ENCODE data around the gene MEG3. TPM values are rescaled to one million over a fixed set of nuclear protein-coding genes. Genes with fewer than 3 reads are reported as not detected.

The MEG3 gene
- total RNA-seq, 4 donors from 2014 or later: 34.9 to 169 (median 117) TPM

DNA sequence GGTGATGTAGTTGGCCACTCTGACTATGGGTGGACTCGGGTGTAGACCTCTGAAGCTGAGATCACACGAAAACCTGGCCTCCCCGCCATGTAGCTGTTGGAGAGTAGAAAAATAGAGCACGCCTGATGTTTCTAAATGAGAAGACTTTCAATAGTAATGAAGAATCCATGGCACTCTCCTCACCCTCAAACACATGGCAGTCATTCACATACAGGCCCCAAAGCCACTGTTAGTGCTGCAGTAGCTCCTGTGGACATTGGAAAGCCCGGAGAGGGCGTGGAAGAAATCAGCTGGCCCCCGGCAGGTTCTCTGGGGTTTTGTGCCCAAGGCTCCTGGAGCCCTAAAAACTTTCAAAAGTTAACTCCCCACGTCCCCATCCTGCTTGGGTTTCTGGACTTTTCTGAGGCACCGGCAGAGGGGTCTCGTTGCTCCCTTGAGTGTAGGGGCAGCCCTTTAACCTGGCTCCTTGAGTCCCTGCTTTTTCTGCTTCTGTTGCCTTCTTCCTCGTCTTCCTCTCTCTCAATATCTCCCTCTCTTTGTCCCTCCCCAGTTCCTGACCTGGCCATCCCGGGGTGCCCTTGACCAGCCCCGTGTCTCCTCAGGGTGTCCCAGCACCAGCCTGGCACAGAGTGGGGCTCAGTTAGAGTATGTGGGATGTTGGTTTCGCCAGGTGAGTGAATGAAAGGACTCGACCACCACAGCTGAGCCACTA is 8.3 kb downstream of the MEG3 start:
- TF ChIP-seq, protein P1, sequence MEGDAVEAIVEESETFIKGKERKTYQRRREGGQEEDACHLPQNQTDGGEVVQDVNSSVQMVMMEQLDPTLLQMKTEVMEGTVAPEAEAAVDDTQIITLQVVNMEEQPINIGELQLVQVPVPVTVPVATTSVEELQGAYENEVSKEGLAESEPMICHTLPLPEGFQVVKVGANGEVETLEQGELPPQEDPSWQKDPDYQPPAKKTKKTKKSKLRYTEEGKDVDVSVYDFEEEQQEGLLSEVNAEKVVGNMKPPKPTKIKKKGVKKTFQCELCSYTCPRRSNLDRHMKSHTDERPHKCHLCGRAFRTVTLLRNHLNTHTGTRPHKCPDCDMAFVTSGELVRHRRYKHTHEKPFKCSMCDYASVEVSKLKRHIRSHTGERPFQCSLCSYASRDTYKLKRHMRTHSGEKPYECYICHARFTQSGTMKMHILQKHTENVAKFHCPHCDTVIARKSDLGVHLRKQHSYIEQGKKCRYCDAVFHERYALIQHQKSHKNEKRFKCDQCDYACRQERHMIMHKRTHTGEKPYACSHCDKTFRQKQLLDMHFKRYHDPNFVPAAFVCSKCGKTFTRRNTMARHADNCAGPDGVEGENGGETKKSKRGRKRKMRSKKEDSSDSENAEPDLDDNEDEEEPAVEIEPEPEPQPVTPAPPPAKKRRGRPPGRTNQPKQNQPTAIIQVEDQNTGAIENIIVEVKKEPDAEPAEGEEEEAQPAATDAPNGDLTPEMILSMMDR (IDR thresholded peaks at IDR 0.05): no peak
- ATAC-seq (ENCODE audit: low FRiP score): no peak

DNA sequence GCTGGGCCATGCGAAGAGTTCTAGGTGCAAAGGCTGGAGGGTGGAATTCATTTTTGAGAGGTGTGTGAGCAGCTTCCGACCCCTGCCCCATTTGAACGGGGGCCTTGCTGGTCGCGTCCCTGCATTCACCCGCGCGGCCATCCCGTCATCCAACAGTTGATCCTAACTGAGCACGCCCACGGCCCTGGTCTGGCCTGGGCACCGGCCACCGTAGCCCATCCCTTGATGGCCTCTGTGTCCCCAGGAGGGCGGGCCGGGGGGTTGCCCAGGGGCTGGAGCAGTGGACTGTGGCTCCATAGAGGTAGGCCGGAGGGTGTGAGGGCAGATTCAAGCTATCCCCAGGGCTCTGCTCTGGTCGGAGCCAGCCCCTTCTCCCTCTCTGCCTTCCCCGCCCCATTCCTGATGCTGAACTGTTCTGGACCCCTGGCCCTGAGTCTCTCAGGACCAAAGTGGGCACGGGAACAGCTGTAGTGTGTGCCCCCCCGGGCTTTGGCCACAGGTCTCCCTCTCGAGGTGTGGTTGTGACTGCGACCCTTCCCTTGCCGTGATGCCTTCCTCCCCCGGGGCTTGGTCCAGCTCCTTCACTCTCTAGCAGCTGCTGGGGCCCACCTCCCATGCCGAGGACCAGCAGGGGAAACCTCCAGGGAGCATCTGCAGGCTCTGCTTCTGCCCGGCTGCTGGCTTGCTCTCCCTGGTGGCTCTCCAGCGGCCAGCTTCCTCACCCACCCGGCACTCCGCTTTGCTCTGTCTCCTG is 9.1 kb downstream of the MEG3 start:
- ATAC-seq (ENCODE audit: low FRiP score) (no peak), DNase-seq (ENCODE audit: low spot score) (no peak)
- TF ChIP-seq, protein P1 (IDR thresholded peaks at IDR 0.05): no peak

More for the DNA sequence above, 8.3 kb downstream of the MEG3 start:
- DNase-seq (ENCODE audit: low spot score): no peak

DNA sequence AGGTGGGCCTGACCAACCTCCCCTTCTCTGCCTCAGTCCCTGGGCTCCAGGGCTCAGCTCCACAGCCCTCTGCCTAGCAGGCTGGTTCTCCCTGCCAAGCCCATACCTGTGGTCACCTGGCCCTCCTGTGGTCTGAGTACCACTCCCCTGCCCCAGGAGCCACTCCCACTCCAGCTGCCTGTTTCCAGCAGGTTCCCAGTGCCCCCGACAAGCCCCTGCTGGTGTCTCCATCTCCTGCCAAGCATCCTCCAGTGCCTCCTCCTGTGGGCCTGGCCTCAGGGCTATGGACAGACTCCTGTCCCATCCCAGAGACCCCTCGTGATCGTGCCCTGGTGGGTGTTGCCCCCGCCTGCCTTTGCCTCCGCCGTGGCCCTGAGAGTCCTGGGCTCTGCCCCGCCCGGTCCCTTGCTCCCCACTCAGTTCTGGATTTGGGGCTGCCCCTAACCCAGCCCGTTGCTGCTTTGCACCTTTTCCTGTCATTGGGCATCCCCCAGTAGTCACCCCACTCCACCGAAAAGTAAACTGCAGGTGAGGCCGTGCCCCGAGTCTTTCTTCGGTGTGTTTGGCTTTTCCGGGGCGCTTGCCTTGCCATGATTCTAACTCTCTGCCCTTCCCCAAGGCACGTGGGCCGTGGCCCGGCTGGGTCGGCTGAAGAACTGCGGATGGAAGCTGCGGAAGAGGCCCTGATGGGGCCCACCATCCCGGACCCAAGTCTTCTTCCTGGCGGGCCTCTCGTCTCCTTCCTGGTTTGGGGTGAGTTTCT is 9.8 kb downstream of the MEG3 start:
- DNase-seq (ENCODE audit: low spot score) (no peak), ATAC-seq (ENCODE audit: low FRiP score) (no peak)
- TF ChIP-seq, protein P1 (IDR thresholded peaks at IDR 0.05): no peak

DNA sequence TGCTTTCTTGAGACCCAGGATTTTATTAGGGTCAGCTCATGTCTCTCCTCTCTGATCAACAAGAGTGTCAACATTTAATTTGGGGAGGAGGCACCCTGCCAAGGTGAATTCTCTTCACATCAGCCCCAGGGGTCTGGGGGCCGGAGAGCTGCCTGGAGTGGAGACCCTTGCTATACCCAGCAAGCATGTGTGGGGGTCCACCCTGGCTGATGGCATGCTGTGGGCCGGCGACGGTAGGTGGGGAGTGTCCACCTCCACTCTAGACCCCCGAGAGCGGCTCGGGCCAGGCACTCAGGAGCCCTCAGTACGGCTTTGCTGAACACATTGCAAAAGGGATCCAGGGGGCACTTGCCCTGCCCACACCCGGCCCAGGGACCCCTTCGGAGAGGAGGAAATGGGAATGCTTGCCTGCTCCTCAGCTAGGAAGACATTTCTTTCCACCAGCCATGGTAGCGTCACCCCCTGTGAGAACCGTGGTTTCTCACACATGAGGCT is 10.4 kb downstream of the MEG3 start:
- DNase-seq (ENCODE audit: low spot score): no peak
- TF ChIP-seq, protein P1 (IDR thresholded peaks at IDR 0.05): no peak
- ATAC-seq (ENCODE audit: low FRiP score): no peak

DNA sequence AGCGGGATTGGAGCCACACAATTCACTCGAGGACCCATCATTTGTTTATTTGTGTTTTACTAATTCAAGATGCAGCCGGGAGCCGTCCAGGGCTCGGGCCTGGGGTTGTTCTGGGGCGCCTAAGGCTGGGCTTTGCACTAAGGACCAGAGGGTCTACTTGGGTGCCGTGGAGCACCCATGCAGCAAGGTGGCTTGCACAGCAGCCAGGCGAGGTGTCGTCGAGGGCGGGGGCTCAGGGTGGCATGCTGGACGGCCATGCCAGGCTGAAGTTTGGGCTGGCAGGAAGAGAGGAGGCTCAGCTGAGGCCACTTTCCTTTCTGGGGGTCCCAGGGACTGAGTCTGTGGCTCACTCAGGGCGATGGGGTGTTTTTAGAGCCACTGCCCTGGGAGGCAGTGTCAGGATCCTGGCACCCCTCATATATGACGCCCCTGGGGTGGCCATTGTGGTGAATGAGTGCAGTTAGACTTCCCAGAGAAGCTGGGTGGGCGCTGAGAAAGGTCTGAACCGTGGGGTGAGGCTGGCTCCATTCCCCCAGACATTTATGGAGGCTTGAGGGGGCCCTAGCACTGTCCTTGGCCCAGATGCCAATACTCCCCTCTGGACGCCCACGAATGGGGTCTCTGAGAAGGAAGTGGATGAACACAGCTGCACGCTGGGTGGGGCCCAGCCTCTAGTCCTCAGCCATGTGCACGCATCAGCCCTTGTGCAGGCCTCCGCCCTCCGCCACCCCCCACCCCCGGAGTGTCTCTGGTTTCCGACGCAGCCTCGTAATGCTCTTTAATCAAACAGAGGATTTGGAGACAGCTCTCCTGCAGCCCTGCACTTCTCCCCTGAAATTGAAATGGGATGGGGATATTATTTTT is 11.3 kb downstream of the MEG3 start:
- ATAC-seq (ENCODE audit: low FRiP score) (no peak), DNase-seq (ENCODE audit: low spot score) (no peak)
- TF ChIP-seq, protein P1 (IDR thresholded peaks at IDR 0.05): no peak

DNA sequence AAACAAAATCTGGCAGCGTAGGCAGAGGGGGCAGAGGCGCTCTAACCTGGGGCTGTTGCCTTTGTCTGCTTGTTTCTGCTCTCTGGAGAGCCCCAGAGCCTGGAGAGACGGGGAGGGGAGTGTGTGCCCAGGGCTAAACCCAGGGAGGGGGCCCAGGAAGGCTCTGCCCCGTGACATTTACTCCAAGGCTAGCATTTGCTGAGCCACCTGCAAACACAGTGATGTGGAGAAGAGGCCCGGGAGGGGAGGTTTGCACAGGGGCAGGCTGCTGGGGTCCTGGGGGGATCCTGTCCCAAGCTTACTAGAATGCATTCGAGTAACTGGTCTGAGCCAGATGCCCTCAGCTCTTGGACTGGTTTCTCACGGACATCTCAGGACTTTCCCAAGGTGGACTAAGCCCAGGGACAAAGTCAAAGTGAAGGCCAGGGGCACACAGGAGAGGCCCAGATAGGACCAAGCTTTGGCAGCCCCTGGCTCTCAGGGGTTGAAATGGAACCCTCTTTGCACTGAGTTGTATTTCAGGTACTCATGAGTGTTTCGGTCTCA is 12.0 kb downstream of the MEG3 start:
- DNase-seq (ENCODE audit: low spot score) (no peak), ATAC-seq (ENCODE audit: low FRiP score) (no peak)
- TF ChIP-seq, protein P1 (IDR thresholded peaks at IDR 0.05): no peak

Data from omental fat pad (tissue), 4 donors.